ENCODE results near the gene PRSS36.
A peak's percentile ranks its signal among the peaks of the same experiment; 100 is the strongest.
"Not testable (repeated sequence)": the region's sequence is repeated elsewhere in the genome, so short reads cannot be mapped to it uniquely, and the experiment has no call there.

The PRSS36 gene

GRCh38 chr16:31120129-31120528, 29.7 kb downstream of the PRSS36 start:
- DNase-seq (ENCODE audit: low spot score): no peak

DNA sequence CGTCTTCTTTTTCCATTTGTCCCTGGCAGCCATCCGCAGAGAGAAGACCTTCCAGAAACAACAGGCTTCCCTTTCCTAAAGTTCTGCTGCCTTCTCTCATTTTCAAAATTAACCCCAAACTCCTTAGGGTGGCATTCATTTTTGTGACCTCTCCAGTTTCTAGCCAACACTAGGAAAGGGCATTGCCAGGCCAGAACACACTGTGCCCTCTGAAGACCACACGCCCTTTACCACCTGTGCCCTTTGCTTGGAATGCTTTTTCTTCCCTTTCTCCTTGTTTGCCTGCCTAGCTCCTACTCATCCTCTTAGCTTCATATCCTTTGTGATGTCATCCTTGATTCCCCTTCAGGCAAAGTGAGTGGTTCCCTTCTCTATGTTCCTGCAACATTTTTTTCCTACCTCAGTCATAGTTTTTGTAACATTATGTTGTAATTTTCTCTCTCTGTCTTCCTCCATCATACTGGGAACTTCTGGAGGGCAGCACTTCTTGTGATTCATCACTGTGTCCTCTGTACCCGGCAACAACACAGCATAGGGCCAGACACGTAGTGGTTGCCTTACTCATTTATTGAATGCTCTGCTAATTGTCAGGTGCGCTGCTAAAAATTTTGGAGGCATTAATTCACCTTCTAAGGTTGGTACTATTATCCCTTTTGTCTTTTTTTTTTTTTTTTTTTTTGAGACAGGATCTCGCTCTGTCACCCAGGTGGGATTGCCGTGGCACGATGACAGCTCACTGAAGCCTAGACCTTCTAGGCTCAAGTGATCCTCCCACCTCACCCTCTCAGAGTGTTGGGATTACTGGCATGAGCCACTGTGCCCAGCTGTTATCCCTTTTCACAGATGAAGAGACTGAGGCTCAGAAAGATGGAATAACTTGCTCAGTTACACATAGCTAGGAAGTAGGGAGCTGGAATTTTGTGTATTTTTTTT, 31.4 kb downstream of the PRSS36 start:
- no peak for DNase-seq (ENCODE audit: low spot score)

DNA sequence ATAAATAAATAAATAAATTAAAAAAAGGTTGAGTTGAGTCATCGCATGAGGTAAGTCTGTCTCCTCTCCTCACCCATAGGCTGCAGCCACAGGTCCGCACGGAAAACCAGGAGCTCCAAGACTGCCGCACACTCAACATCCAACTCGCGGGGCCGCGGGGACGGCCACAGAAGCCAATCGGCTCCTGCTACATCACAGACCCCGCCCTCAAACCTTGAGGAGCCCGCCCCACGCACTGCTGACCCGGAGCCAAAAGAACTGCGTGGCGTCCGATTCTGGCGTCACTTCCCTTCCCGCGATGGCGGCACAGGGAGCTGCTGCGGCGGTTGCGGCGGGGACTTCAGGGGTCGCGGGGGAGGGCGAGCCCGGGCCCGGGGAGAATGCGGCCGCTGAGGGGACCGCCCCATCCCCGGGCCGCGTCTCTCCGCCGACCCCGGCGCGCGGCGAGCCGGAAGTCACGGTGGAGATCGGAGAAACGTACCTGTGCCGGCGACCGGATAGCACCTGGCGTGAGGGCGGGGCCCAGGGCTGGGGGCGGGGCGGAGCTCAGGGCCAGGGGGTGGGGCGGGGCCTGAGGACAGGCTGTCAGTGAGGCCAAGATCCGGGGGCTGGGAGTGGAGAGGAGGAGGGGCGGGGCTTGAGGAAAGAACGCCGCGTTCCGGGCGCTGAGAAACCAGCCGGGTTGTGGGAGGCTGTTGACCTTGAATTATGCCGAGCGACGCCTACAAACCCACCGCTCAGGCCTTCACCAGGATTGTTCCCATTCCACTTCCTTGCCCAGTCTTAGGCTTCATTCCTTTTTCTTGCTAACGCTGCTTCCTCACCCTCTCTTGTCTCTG, 32.3 kb downstream of the PRSS36 start, which contains the start of gene KAT8:
Gene KAT8, plus strand, starts transcription at position 281 of the 839 bp plus-strand sequence. Its CDS starts 18 bp downstream, at position 299.
- DNase-seq (ENCODE audit: low spot score): peak; percentile 96

DNA sequence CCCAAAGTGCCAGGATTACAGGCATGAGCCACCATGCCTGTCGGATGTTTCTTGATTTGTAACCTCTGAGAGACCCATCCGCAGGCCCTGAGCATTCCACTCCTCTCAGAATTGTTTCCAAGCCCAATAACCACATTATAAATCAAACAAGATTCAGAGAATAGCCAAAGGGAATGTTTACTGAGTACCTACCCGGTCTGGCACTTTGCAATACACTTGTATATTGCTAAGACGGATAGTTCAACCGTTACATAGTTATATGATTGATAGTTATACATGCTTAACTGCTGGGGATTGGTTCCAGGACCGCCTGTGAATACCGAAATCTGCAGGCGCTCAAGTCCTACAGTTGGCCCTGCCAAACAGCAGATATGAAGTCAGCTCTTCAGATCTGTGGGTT, 35.4 kb downstream of the PRSS36 start:
- no peak for DNase-seq (ENCODE audit: low spot score)

DNA sequence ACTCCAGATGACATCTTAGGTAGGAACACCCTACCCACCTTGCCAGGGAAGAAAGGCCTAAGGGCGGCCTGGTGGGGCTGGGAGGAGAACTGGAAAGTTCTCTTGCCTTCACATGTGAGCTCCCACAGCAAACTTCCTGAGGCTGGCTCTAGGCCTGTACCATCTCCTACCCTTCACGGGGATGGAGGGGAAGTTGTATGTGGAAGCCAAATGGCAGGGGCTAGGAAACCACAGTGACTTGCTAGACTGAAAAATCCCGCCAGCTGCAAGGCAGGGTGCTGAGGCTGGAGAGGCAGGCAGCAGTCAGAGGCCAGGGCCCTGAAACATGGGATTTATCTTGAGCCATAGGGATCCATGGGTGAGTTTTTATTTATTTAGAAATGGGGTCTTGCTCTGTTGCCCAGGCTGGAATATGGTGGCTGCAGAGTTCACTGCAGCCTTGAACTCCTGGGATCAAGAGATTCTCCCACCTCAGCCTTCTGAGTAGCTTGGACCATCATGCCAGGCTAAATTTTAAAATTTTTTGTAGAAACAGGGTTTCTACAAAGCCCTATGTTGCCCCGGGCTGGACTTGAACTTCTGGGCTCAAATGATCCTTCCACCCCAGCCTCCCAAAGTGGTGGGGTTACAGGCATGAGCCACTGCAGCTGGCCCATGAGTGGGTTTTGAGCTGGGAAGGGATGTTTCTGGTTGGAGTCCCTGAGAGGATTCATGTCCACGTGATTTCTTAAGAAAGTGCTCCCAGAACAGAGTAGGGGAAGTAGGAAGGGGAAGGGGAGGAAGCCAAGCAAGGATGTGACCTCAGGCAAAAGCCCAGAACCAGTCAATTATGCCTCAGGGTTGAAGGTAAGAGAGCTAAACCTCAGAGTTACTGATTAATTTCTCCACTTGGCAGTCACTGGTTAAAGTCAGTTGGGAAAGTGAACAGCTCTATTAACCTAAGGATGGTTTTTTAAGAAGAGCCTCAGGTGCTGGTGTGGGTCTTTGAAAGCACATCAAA, 36.4 kb downstream of the PRSS36 start:
- peak; percentile 74 for DNase-seq (ENCODE audit: low spot score)

GRCh38 chr16:31112711-31113110, 37.2 kb downstream of the PRSS36 start:
- no peak for DNase-seq (ENCODE audit: low spot score)

GRCh38 chr16:31111881-31112466, 37.9 kb downstream of the PRSS36 start:
- no peak for DNase-seq (ENCODE audit: low spot score)

DNA sequence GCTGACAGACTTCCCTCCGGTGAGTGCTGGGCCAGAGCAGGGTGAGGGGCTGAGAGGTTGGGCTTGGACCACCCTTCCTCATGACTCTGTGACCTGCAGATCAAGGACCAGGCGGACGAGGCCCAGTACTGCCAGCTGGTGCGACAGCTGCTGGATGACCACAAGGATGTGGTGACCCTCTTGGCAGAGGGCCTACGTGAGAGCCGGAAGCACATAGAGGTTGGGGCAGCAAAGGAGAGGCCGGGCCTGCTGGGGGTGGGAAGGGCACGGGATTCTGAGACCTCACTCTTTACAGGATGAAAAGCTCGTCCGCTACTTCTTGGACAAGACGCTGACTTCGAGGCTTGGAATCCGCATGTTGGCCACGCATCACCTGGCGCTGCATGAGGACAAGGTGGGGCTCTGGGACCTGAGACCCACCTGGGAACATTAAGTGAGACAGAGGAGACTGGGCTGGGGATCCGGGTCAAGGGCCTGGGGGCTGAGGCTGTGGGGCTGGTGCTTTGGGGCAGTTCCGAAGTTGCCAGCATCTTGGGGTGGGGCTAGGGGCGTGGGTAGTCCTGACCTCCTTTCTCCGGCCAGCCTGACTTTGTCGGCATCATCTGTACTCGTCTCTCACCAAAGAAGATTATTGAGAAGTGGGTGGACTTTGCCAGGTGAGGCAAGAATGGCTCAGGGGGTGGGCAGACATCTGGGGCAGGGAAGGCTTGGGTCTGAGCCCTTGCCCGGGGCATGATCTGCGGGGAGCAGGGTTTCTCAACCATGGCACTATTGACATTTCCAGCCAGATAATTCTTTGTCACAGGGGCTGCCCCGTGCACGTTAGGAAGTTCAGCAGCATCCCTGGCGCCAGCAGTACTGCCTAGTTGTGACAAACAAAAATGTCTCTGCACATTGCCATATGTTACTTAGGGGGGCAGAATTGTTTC, 39.5 kb downstream of the PRSS36 start:
- DNase-seq (ENCODE audit: low spot score): no peak

- DNase-seq (ENCODE audit: low spot score): no peak
Measured at GRCh38 chr16:31109622-31110021, 40.2 kb downstream of the PRSS36 start.

DNA sequence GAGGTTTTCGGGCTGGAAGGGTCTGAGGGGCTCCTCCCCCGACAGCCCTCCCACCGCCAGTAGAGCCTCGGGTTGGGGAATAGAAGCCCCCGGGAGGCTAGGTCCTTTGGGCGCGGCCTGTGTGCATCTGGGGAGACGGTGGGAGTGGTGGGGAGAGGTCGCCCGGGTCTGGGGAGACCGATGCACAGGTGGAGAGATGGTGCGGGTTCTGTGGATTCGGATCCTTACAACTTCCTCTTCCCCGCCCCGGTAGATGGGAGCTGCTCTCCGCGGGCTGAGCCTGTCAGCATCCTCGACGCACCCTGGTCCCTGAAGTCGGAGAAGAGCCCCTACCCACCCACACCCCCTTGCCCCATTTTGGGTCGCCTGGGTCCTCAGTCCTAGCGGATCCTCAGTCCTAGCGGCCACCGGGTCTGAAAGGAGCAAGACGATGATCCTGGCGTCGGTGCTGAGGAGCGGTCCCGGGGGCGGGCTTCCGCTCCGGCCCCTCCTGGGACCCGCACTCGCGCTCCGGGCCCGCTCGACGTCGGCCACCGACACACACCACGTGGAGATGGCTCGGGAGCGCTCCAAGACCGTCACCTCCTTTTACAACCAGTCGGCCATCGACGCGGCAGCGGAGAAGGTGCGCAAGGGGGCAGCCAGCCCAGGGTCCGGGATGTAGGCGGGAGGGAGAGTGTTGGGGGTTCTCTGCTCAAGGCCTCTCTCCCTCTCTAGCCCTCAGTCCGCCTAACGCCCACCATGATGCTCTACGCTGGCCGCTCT, 40.9 kb downstream of the PRSS36 start:
- no peak for DNase-seq (ENCODE audit: low spot score)

- DNase-seq (ENCODE audit: low spot score): peak; percentile 62
Measured at GRCh38 chr16:31108035-31108793, 41.7 kb downstream of the PRSS36 start, which contains the start of gene BCKDK. Gene BCKDK (plus strand): TSS chr16:31108386. CDS start chr16:31109224, 838 bp downstream.

- no peak for DNase-seq (ENCODE audit: low spot score)
Measured at GRCh38 chr16:31107465-31107867, 42.4 kb downstream of the PRSS36 start.

- no peak for DNase-seq (ENCODE audit: low spot score)
Measured at GRCh38 chr16:31106509-31107464, 43.1 kb downstream of the PRSS36 start.

DNA sequence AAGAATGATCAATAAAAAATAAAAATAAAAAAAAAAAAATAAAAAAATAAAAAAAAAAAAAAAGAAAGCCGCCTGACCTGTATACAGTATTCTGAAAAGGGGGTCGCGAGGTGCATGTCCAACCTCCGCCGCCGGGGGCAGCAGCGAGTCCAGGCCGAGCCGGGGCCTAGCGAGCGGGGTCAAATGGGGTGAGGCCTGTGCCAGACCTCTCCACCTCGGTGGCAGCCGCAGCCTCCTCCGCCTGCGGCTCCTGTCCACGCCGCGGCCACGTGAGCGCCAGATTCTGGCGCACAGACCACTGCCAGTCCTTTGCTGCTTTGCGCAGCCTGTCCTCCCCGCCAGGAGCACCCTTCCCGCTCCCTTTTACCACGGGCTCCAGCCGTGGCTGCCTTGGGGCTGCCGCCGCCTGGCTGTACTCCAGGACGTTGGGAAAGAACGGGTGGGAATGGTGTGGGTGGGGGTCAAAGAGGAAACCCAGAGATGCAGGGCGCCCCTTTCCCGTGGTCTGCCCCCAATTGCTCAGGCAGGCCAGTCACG, 44.1 kb downstream of the PRSS36 start:
- peak; percentile 75 for DNase-seq (ENCODE audit: low spot score)

DNA sequence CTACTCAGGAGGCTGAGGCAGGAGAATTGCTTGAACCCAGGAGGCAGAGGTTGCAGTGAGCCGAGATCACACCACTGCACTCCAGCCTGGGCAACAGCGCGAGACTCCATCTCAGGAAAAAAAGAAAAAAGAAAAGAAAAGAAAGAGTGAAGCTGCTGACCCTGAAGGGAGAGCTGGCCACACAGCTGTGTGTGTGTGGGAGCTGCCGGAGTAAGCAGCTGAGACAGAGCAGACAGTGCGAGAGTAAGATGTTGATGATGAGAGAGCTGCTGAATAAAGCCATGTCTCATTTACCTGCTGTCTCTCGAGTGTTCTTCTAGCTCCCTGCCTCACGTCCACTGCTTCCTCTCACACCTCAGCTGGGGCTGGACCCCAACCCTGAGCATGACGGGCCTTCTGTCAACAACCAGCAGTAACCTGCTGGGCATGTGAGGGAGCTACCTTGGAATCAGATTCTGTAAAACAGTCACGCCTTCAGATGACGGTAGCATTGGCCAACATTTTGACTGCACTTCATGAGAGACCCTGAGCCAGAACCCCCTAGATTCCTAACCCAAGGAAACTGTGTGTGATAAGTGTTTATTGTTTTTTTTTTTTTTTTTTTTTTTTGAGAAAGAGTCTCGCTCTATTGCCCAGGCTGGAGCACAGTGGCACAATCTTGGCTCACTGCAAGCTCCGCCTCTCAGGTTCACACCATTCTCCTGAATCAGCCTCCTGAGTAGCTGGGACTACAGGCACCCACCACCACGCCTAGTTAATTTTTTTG, 48.8 kb downstream of the PRSS36 start:
- DNase-seq (ENCODE audit: low spot score): not testable (repeated sequence)
